Measurements from ENCODE around the gene AJM1.

Gene AJM1

DNA sequence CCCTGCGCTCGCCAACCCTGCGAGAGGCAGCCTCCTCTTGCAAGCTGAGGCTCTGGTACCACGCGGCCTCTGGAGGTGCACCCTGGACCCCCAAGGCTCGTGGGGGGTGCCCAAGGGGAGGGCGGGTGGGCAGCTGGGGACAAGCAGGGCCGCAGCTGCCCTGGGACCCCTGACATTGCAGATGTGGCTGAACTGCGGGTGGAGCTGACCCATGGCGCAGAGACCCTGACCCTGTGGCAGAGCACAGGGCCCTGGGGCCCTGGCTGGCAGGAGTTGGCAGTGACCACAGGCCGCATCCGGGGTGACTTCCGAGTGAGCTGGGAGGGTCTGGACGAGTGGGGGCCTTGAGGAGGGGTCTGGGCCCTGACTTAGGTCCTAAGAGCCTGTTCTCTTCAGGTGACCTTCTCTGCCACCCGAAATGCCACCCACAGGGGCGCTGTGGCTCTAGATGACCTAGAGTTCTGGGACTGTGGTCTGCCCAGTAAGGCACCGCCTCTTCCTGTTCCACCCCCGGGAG lies 11.4 kb downstream of the AJM1 start:
- DNase-seq (ENCODE audit: low read depth in 2 of 2), result no peak
- TF ChIP-seq, protein P1, sequence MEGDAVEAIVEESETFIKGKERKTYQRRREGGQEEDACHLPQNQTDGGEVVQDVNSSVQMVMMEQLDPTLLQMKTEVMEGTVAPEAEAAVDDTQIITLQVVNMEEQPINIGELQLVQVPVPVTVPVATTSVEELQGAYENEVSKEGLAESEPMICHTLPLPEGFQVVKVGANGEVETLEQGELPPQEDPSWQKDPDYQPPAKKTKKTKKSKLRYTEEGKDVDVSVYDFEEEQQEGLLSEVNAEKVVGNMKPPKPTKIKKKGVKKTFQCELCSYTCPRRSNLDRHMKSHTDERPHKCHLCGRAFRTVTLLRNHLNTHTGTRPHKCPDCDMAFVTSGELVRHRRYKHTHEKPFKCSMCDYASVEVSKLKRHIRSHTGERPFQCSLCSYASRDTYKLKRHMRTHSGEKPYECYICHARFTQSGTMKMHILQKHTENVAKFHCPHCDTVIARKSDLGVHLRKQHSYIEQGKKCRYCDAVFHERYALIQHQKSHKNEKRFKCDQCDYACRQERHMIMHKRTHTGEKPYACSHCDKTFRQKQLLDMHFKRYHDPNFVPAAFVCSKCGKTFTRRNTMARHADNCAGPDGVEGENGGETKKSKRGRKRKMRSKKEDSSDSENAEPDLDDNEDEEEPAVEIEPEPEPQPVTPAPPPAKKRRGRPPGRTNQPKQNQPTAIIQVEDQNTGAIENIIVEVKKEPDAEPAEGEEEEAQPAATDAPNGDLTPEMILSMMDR (IDR thresholded peaks at IDR 0.05; ENCODE audit: low read depth, low read length), result no peak
- H3K4me3 ChIP-seq (replicated peaks in 1 of 2; ENCODE audit: low read depth in 2 of 2, low read length in 2 of 2), result no peak overlapping the region

DNA sequence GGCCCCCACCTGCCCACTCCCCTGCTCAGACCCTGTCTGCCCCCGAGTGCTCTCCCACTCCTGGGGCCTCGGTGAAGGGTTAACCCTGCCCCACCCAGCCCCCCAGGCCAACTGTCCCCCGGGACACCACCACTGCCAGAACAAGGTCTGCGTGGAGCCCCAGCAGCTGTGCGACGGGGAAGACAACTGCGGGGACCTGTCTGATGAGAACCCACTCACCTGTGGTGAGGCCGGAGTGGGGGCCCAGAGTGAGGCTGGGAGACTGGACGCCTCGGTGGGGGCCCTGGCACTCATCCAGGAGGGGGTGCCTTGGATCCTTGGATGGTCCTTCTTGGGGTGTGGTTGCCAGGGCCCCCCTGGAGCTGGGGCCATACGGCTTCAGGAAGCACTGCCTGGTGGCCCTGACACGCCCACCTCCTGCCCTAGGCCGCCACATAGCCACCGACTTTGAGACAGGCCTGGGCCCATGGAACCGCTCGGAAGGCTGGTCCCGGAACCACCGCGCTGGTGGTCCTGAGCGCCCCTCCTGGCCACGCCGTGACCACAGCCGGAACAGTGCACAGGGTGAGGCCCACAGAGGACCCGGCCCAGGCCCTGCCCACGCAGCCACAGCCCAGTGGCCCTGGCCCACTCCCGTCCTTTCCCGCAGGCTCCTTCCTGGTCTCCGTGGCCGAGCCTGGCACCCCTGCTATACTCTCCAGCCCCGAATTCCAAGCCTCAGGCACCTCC lies 12.0 kb downstream of the AJM1 start:
- TF ChIP-seq, protein P1 (IDR thresholded peaks at IDR 0.05; ENCODE audit: low read depth, low read length), result no peak
- no peak for DNase-seq (ENCODE audit: low read depth in 2 of 2)
- H3K4me3 ChIP-seq (replicated peaks in 1 of 2; ENCODE audit: low read depth in 2 of 2, low read length in 2 of 2), result no peak overlapping the region

DNA sequence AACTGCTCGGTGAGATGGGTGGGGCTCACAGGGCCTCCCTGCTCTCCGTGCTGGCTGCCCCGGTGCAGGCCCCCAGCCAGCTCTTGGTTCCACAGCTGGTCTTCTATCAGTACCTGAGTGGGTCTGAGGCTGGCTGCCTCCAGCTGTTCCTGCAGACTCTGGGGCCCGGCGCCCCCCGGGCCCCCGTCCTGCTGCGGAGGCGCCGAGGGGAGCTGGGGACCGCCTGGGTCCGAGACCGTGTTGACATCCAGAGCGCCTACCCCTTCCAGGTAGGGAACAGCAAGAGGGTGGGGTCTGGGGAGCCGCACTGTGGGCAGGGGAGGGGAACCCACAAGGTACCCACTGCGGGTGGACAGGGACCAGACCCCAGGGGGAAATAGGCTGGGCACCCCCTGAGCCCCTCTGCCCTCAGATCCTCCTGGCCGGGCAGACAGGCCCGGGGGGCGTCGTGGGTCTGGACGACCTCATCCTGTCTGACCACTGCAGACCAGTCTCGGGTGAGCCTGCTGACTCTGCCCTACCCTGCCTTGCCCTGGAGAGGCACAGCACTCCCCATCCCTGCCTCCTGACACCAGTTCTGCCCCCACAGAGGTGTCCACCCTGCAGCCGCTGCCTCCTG lies 12.7 kb downstream of the AJM1 start:
- H3K4me3 ChIP-seq (replicated peaks in 1 of 2; ENCODE audit: low read depth in 2 of 2, low read length in 2 of 2), result no peak overlapping the region
- TF ChIP-seq, protein P1 (IDR thresholded peaks at IDR 0.05; ENCODE audit: low read depth, low read length), result no peak
- DNase-seq (ENCODE audit: low read depth in 2 of 2), result no peak

DNA sequence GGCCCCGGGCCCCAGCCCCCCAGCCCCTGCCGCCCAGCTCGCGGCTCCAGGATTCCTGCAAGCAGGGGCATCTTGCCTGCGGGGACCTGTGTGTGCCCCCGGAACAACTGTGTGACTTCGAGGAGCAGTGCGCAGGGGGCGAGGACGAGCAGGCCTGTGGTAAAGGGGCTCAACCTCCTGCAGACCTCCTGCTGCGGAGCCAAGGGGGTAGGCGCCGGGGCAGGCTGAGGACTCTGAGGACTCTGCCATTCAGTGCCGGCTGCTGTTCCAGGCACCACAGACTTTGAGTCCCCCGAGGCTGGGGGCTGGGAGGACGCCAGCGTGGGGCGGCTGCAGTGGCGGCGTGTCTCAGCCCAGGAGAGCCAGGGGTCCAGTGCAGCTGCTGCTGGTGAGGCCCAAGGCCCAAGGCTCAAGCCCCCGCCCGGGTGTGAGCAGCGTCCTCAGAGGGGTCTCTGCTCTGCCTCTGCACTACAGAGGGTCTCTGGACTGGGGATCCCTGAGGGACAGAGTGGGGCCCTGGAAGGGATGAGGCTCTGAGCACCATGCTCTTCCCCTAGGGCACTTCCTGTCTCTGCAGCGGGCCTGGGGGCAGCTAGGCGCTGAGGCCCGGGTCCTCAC lies 13.3 kb downstream of the AJM1 start:
- TF ChIP-seq, protein P1 (IDR thresholded peaks at IDR 0.05; ENCODE audit: low read depth, low read length), result no peak
- DNase-seq (ENCODE audit: low read depth in 2 of 2), result no peak
- H3K4me3 ChIP-seq (replicated peaks in 1 of 2; ENCODE audit: low read depth in 2 of 2, low read length in 2 of 2), result no peak overlapping the region

DNA sequence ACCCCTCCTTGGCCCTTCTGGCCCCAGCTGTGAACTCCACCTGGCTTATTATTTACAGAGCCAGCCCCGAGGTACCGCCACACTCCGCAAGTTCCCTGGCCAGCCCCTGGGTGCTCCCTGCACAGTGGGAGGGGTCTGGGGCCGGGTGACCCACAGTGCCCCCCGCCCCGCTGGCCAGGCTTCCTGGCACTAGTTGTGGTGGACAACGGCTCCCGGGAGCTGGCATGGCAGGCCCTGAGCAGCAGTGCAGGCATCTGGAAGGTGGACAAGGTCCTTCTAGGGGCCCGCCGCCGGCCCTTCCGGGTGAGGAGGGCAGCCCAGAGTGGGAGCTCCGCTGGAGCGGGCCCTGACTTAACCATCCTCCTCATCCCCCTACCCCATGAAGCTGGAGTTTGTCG lies 13.8 kb downstream of the AJM1 start:
- TF ChIP-seq, protein P1 (IDR thresholded peaks at IDR 0.05; ENCODE audit: low read depth, low read length), result no peak
- no peak for DNase-seq (ENCODE audit: low read depth in 2 of 2)
- H3K4me3 ChIP-seq (replicated peaks in 1 of 2; ENCODE audit: low read depth in 2 of 2, low read length in 2 of 2), result no peak overlapping the region

DNA sequence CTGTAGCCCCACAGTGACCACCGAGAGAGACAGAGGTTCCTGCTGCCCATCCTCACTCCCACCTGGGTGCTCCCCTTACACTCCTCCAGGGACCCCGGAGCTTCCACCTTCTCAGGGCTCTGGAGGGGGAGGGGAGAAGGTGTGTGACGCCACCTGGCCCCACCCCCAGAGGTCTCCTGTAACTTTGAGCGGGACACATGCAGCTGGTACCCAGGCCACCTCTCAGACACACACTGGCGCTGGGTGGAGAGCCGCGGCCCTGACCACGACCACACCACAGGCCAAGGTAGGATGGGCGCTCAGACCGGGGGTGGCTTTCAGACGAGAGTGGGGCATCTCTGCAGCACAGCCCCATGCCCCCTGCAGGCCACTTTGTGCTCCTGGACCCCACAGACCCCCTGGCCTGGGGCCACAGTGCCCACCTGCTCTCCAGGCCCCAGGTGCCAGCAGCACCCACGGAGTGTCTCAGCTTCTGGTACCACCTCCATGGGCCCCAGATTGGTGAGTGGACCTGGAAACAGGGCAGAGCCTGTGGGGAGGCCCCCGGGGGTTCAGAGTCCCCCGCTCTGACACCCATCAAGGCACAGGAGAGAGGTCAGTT lies 14.4 kb downstream of the AJM1 start:
- TF ChIP-seq, protein P1 (IDR thresholded peaks at IDR 0.05; ENCODE audit: low read depth, low read length), result no peak
- no peak for DNase-seq (ENCODE audit: low read depth in 2 of 2)
- no peak overlapping the region for H3K4me3 ChIP-seq (replicated peaks in 1 of 2; ENCODE audit: low read depth in 2 of 2, low read length in 2 of 2)

Data from cardiac fibroblast (primary cell).